Measurements from ENCODE around the gene GALNT9.

The GALNT9 gene

GRCh38 chr12:132178801-132179401 is 150.5 kb downstream of the GALNT9 start:
- no CpG with 5 or more reads among the region's 39 CpGs for WGBS (ENCODE audit: insufficient coverage, insufficient read length)
- H3K27me3 ChIP-seq (ENCODE audit: control insufficient read depth, insufficient read depth, low read length), result peaks cover 2% of the 10 kb centered on the region; the same call in 1 of the 2 replicates
- no peaks in the 10 kb centered on the region for H3K4me1 ChIP-seq (ENCODE audit: control insufficient read depth, insufficient read depth, low read length)
- no peaks in the 10 kb centered on the region for H3K9me3 ChIP-seq (ENCODE audit: control insufficient read depth, insufficient read depth, low read length)
- no peaks in the 10 kb centered on the region for H3K36me3 ChIP-seq (ENCODE audit: control insufficient read depth, insufficient read depth, low read length)
- no peak overlapping the region for H3K27ac ChIP-seq (ENCODE audit: low read length)
- no peak for DNase-seq (ENCODE audit: low read depth, low spot score)
- H3K4me3 ChIP-seq (ENCODE audit: low read length), result no peak overlapping the region

GRCh38 chr12:132178316-132178715 is 151.1 kb downstream of the GALNT9 start:
- Histone ChIP-seq H3K9me3 (ENCODE audit: control insufficient read depth, insufficient read depth, low read length) (no peaks in the 10 kb centered on the region), H3K27me3 (ENCODE audit: control insufficient read depth, insufficient read depth, low read length) (peaks cover 2% of the 10 kb centered on the region; the same call in 1 of the 2 replicates), H3K27ac (ENCODE audit: low read length) (no peak overlapping the region), H3K36me3 (ENCODE audit: control insufficient read depth, insufficient read depth, low read length) (no peaks in the 10 kb centered on the region), H3K4me1 (ENCODE audit: control insufficient read depth, insufficient read depth, low read length) (no peaks in the 10 kb centered on the region), H3K4me3 (ENCODE audit: low read length) (no peak overlapping the region)
- no peak for DNase-seq (ENCODE audit: low read depth, low spot score)
- WGBS (ENCODE audit: insufficient coverage, insufficient read length), result no CpG with 5 or more reads among the region's 8 CpGs

GRCh38 chr12:132176920-132177551 is 152.4 kb downstream of the GALNT9 start:
- H3K27me3 ChIP-seq (ENCODE audit: control insufficient read depth, insufficient read depth, low read length), result no peaks in the 10 kb centered on the region
- no peak for DNase-seq (ENCODE audit: low read depth, low spot score)
- WGBS (ENCODE audit: insufficient coverage, insufficient read length), result no CpG with 5 or more reads among the region's 25 CpGs
- H3K36me3 ChIP-seq (ENCODE audit: control insufficient read depth, insufficient read depth, low read length), result no peaks in the 10 kb centered on the region
- H3K4me3 ChIP-seq (ENCODE audit: low read length), result no peak overlapping the region
- H3K9me3 ChIP-seq (ENCODE audit: control insufficient read depth, insufficient read depth, low read length), result no peaks in the 10 kb centered on the region
- no peak overlapping the region for H3K27ac ChIP-seq (ENCODE audit: low read length)
- H3K4me1 ChIP-seq (ENCODE audit: control insufficient read depth, insufficient read depth, low read length), result no peaks in the 10 kb centered on the region

GRCh38 chr12:132176385-132176919 is 152.9 kb downstream of the GALNT9 start:
- WGBS (ENCODE audit: insufficient coverage, insufficient read length), result no CpG with 5 or more reads among the region's 19 CpGs
- H3K27me3 ChIP-seq (ENCODE audit: control insufficient read depth, insufficient read depth, low read length), result no peaks in the 10 kb centered on the region
- H3K4me1 ChIP-seq (ENCODE audit: control insufficient read depth, insufficient read depth, low read length), result no peaks in the 10 kb centered on the region
- DNase-seq (ENCODE audit: low read depth, low spot score), result no peak
- H3K4me3 ChIP-seq (ENCODE audit: low read length), result no peak overlapping the region
- H3K9me3 ChIP-seq (ENCODE audit: control insufficient read depth, insufficient read depth, low read length), result no peaks in the 10 kb centered on the region
- no peaks in the 10 kb centered on the region for H3K36me3 ChIP-seq (ENCODE audit: control insufficient read depth, insufficient read depth, low read length)
- H3K27ac ChIP-seq (ENCODE audit: low read length), result no peak overlapping the region

GRCh38 chr12:132175496-132176384 is 153.6 kb downstream of the GALNT9 start:
- Histone ChIP-seq H3K27me3 (ENCODE audit: control insufficient read depth, insufficient read depth, low read length) (no peaks in the 10 kb centered on the region), H3K36me3 (ENCODE audit: control insufficient read depth, insufficient read depth, low read length) (no peaks in the 10 kb centered on the region)
- no CpG with 5 or more reads among the region's 35 CpGs for WGBS (ENCODE audit: insufficient coverage, insufficient read length)

GRCh38 chr12:132174839-132175490 is 154.4 kb downstream of the GALNT9 start:
- DNase-seq (ENCODE audit: low read depth, low spot score), result no peak
- Histone ChIP-seq H3K9me3 (ENCODE audit: control insufficient read depth, insufficient read depth, low read length) (no peaks in the 10 kb centered on the region), H3K36me3 (ENCODE audit: control insufficient read depth, insufficient read depth, low read length) (no peaks in the 10 kb centered on the region), H3K27ac (ENCODE audit: low read length) (no peak overlapping the region), H3K4me1 (ENCODE audit: control insufficient read depth, insufficient read depth, low read length) (no peaks in the 10 kb centered on the region), H3K27me3 (ENCODE audit: control insufficient read depth, insufficient read depth, low read length) (no peaks in the 10 kb centered on the region), H3K4me3 (ENCODE audit: low read length) (no peak overlapping the region)
- no CpG with 5 or more reads among the region's 25 CpGs for WGBS (ENCODE audit: insufficient coverage, insufficient read length)

More at GRCh38 chr12:132175496-132176384, 153.6 kb downstream of the GALNT9 start:
- no peak for DNase-seq (ENCODE audit: low read depth, low spot score)
- Histone ChIP-seq H3K4me3 (ENCODE audit: low read length) (no peak overlapping the region), H3K4me1 (ENCODE audit: control insufficient read depth, insufficient read depth, low read length) (no peaks in the 10 kb centered on the region), H3K27ac (ENCODE audit: low read length) (no peak overlapping the region), H3K9me3 (ENCODE audit: control insufficient read depth, insufficient read depth, low read length) (no peaks in the 10 kb centered on the region)

- Histone ChIP-seq H3K4me3 (ENCODE audit: low read length) (no peak overlapping the region; the same call in 1 of the 2 replicates), H3K4me1 (ENCODE audit: control insufficient read depth, insufficient read depth, low read length) (no peaks in the 10 kb centered on the region), H3K9me3 (ENCODE audit: control insufficient read depth, insufficient read depth, low read length) (no peaks in the 10 kb centered on the region), H3K27me3 (ENCODE audit: control insufficient read depth, insufficient read depth, low read length) (no peaks in the 10 kb centered on the region), H3K36me3 (ENCODE audit: control insufficient read depth, insufficient read depth, low read length) (no peaks in the 10 kb centered on the region), H3K27ac (ENCODE audit: low read length) (no peak overlapping the region)
- DNase-seq (ENCODE audit: low read depth, low spot score), result no peak
- WGBS (ENCODE audit: insufficient coverage, insufficient read length), result no CpG with 5 or more reads among the region's 30 CpGs
These were observed 155.2 kb downstream of the GALNT9 start for GRCh38 chr12:132174015-132174838.

- DNase-seq (ENCODE audit: low read depth, low spot score), result no peak
- Histone ChIP-seq H3K36me3 (ENCODE audit: control insufficient read depth, insufficient read depth, low read length) (no peaks in the 10 kb centered on the region), H3K4me3 (ENCODE audit: low read length) (no peak overlapping the region), H3K27ac (ENCODE audit: low read length) (no peak overlapping the region), H3K27me3 (ENCODE audit: control insufficient read depth, insufficient read depth, low read length) (no peaks in the 10 kb centered on the region), H3K4me1 (ENCODE audit: control insufficient read depth, insufficient read depth, low read length) (no peaks in the 10 kb centered on the region), H3K9me3 (ENCODE audit: control insufficient read depth, insufficient read depth, low read length) (no peaks in the 10 kb centered on the region)
- WGBS (ENCODE audit: insufficient coverage, insufficient read length), result no CpG with 5 or more reads among the region's 35 CpGs
These were observed 156.0 kb downstream of the GALNT9 start for GRCh38 chr12:132173135-132174014.

GRCh38 chr12:132172619-132173018 is 156.8 kb downstream of the GALNT9 start:
- H3K4me3 ChIP-seq (ENCODE audit: low read length), result no peak overlapping the region
- H3K4me1 ChIP-seq (ENCODE audit: control insufficient read depth, insufficient read depth, low read length), result no peaks in the 10 kb centered on the region
- no peaks in the 10 kb centered on the region for H3K36me3 ChIP-seq (ENCODE audit: control insufficient read depth, insufficient read depth, low read length)
- no peaks in the 10 kb centered on the region for H3K27me3 ChIP-seq (ENCODE audit: control insufficient read depth, insufficient read depth, low read length)
- no peak for DNase-seq (ENCODE audit: low read depth, low spot score)
- H3K27ac ChIP-seq (ENCODE audit: low read length), result no peak overlapping the region
- no CpG with 5 or more reads among the region's 15 CpGs for WGBS (ENCODE audit: insufficient coverage, insufficient read length)
- no peaks in the 10 kb centered on the region for H3K9me3 ChIP-seq (ENCODE audit: control insufficient read depth, insufficient read depth, low read length)

Data from iPS DF 6.9 (cell line).